ENCODE measurements around the gene ALG14. TPM values are rescaled to one million over a fixed set of nuclear protein-coding genes. Genes with fewer than 3 reads are reported as not detected.
"Not testable (repeated sequence)": the region's sequence is repeated elsewhere in the genome, so short reads cannot be mapped to it uniquely, and the experiment has no call there.

ALG14 gene
- total and polyA plus RNA-seq, 10 of the 15 experiments (the other 5 are each of a cell fraction or from before 2014, with no cell fraction given) = 2.6 to 19.2 (median 7.5) TPM

GRCh38 chr1:94998114-94998513 lies 74.6 kb downstream of the ALG14 start:
- no peaks in the 10 kb centered on the region for H3K27me3 ChIP-seq (replicated peaks in 1 of 2; ENCODE audit: control insufficient read depth in 2 of 2, insufficient read depth in 2 of 2, low read length in 1 of 2)
- H4K20me1 ChIP-seq (ENCODE audit: control insufficient read depth, insufficient read depth) = no peaks in the 10 kb centered on the region
- POLR2A ChIA-PET = no interaction called here
- SMC1A ChIA-PET (ENCODE audit: uncharacterized antibody, unreplicated experiment) = no interaction called here
- BruUV-seq (replicated peaks) = no TSS peak
- FAIRE-seq = no peak
- H3K4me2 ChIP-seq (ENCODE audit: control insufficient read depth, insufficient read depth) = no peak overlapping the region
- in situ Hi-C loops (cut with MboI) (no loop called here), intact Hi-C loops (cut with micrococcal nuclease; ENCODE audit: unreplicated experiment) (no loop called here)
- CTCF ChIA-PET = interaction anchor here (1.1 kb wide), 1 partner anchor 12 kb away, joined by 3 read pairs; no protein-coding TSS in a partner anchor
- 100% methylated on average over 3 of the region's 3 CpGs for WGBS (ENCODE audit: insufficient coverage, insufficient replicate concordance, low lambda C conversion rate, missing lambda C conversion rate)
- H3K79me2 ChIP-seq (ENCODE audit: control insufficient read depth, insufficient read depth, low read length) = no peaks in the 10 kb centered on the region
- no peaks in the 10 kb centered on the region for H3K9me3 ChIP-seq (replicated peaks; ENCODE audit: control insufficient read depth, insufficient read depth, low read length)
- RAD21 ChIA-PET (ENCODE audit: unreplicated experiment) = no interaction called here
- H2AFZ ChIP-seq (ENCODE audit: control insufficient read depth, low read depth, low read length) = no peak overlapping the region
- DNase-seq (ENCODE audit: low read depth, low spot score) = no peak
- TF ChIP-seq NFIC (IDR thresholded peaks at IDR 0.05; ENCODE audit: low read depth, low read length) = no peak
- TF ChIP-seq FOXM1 (IDR thresholded peaks at IDR 0.05; ENCODE audit: low read depth, low read length) = no peak
- TF ChIP-seq CBX3 (IDR thresholded peaks at IDR 0.05; ENCODE audit: borderline replicate concordance, low read depth) = no peak
- no peak for TF ChIP-seq HDAC2 (IDR thresholded peaks at IDR 0.05)
- TF ChIP-seq MEF2A (IDR thresholded peaks at IDR 0.05; ENCODE audit: insufficient read depth, low read depth, low read length) = no peak
- no peak for TF ChIP-seq GABPA (IDR thresholded peaks at IDR 0.05; ENCODE audit: low read depth)
- no peak for TF ChIP-seq CHD4 (IDR thresholded peaks at IDR 0.05)
- no peak for TF ChIP-seq POU2F2 (IDR thresholded peaks at IDR 0.05; ENCODE audit: borderline replicate concordance, low read depth, low read length)
- no peaks in the 10 kb centered on the region for H3K4me1 ChIP-seq (ENCODE audit: control insufficient read depth, insufficient read depth, low read length)
- ATAC-seq = no peak
- H3K9ac ChIP-seq (ENCODE audit: control insufficient read depth, insufficient read depth, low read length) = no peak overlapping the region
- H3K36me3 ChIP-seq (ENCODE audit: control insufficient read depth in 2 of 2, insufficient read depth in 2 of 2, low read length in 1 of 2) = no peaks in the 10 kb centered on the region
- H3K4me3 ChIP-seq = no peak overlapping the region
- H3K27ac ChIP-seq (ENCODE audit: control insufficient read depth, insufficient read depth) = no peak overlapping the region

- H2AFZ ChIP-seq (ENCODE audit: control insufficient read depth, low read depth, low read length); H3K27me3 ChIP-seq (replicated peaks in 1 of 2; ENCODE audit: control insufficient read depth in 2 of 2, insufficient read depth in 2 of 2, low read length in 1 of 2); H3K79me2 ChIP-seq (ENCODE audit: control insufficient read depth, insufficient read depth, low read length); H3K9ac ChIP-seq (ENCODE audit: control insufficient read depth, insufficient read depth, low read length); intact Hi-C loops (cut with micrococcal nuclease; ENCODE audit: unreplicated experiment); FAIRE-seq; H3K36me3 ChIP-seq (ENCODE audit: control insufficient read depth in 2 of 2, insufficient read depth in 2 of 2, low read length in 1 of 2); BruUV-seq (replicated peaks); POLR2A ChIA-PET; ATAC-seq; in situ Hi-C loops (cut with MboI); H3K27ac ChIP-seq (ENCODE audit: control insufficient read depth, insufficient read depth); H4K20me1 ChIP-seq (ENCODE audit: control insufficient read depth, insufficient read depth); H3K4me1 ChIP-seq (ENCODE audit: control insufficient read depth, insufficient read depth, low read length); RAD21 ChIA-PET (ENCODE audit: unreplicated experiment); H3K4me3 ChIP-seq; H3K9me3 ChIP-seq (replicated peaks; ENCODE audit: control insufficient read depth, insufficient read depth, low read length); H3K4me2 ChIP-seq (ENCODE audit: control insufficient read depth, insufficient read depth); DNase-seq (ENCODE audit: low read depth, low spot score); CTCF ChIA-PET: not testable (repeated sequence)
- WGBS (ENCODE audit: insufficient coverage, insufficient replicate concordance, low lambda C conversion rate, missing lambda C conversion rate) = 78% methylated on average over 6 of the region's 6 CpGs
- SMC1A ChIA-PET (ENCODE audit: uncharacterized antibody, unreplicated experiment) = interaction anchor here (0.6 kb wide), 1 partner anchor 17 kb away, joined by 4 read pairs; no protein-coding TSS in a partner anchor
Measured at GRCh38 chr1:94995536-94995935, 77.2 kb downstream of the ALG14 start.
